ENCODE data around the gene GINS1.

The GINS1 gene

DNA sequence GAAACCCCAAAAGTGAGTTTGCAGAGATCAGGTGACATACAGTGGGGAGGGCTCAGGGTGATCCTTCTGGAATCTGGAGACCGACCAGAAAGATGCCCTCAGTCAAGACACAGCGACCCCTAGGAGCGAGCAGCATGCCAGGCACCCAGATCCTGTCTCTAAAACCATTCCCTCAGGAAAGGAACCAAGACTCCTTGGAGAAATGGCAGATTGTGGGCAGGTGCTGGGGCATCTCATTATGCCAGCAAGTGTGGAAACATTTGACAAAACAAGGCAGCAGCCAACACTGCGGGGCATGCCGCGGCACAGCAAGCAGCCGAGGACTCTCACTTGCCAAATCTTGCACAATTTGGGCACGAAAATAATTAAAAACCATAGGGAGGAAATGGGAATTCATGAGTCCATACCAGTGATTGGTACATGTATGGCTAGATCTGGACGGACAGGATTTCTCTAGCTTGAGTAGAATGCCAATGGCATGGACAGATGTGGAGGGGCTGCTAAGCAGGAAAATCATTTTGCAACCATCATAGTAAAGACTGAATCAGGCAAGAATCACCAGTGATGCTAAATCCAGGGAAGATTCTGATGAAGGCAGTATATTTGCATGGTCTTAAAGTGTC lies 76.9 kb downstream of the GINS1 start:
- Histone ChIP-seq H3K79me2 (ENCODE audit: insufficient read depth, low read depth) (no peaks in the 10 kb centered on the region), H3K36me3 (ENCODE audit: insufficient read depth) (no peaks in the 10 kb centered on the region), H3K27ac (no peak overlapping the region), H3K27me3 (ENCODE audit: insufficient read depth, low read depth) (no peaks in the 10 kb centered on the region), H3K9ac (no peak overlapping the region), H2AFZ (ENCODE audit: low read depth) (no peak overlapping the region), H3K4me1 (ENCODE audit: low read depth, poor library complexity, severe bottlenecking) (no peaks in the 10 kb centered on the region), H3K4me2 (no peak overlapping the region), H3K4me3 (IDR thresholded peaks at IDR 0.05; ENCODE audit: insufficient read depth, low read depth, low read length) (no peak overlapping the region), H4K20me1 (ENCODE audit: insufficient read depth) (no peaks in the 10 kb centered on the region)
- TF ChIP-seq, protein P1, sequence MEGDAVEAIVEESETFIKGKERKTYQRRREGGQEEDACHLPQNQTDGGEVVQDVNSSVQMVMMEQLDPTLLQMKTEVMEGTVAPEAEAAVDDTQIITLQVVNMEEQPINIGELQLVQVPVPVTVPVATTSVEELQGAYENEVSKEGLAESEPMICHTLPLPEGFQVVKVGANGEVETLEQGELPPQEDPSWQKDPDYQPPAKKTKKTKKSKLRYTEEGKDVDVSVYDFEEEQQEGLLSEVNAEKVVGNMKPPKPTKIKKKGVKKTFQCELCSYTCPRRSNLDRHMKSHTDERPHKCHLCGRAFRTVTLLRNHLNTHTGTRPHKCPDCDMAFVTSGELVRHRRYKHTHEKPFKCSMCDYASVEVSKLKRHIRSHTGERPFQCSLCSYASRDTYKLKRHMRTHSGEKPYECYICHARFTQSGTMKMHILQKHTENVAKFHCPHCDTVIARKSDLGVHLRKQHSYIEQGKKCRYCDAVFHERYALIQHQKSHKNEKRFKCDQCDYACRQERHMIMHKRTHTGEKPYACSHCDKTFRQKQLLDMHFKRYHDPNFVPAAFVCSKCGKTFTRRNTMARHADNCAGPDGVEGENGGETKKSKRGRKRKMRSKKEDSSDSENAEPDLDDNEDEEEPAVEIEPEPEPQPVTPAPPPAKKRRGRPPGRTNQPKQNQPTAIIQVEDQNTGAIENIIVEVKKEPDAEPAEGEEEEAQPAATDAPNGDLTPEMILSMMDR (conservative IDR thresholded peaks at IDR 0.05; ENCODE audit: low read depth, low read length) = no peak

DNA sequence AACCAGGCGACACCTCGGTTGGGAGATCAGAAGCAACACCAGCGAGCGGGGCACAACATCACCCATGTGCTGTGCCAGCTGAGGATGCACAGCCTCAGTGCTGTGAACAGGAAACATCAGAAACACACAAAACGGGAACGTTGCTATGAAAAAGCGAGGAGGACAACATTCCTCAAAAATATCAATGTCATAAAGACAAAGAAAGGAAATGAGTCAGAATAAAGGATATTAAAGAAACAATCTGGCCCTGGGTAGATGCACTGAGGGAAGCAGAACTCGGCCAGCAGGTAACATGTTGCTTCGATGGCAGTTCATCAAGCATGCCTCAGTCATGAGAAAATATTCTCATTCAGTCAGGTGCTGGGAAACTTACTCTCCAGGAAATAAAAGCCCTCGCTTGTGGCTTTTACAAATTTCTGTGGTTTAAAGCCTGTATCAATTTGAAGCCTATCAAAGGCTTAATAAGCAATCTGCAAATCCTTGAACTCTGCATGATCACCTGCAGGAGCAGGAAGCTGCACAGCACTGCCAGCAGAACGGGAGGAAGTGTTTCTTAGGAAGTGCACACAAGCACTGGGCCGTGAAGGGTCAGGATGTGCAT lies 77.5 kb downstream of the GINS1 start:
- H4K20me1 ChIP-seq (ENCODE audit: insufficient read depth) = no peaks in the 10 kb centered on the region
- H3K27ac ChIP-seq = no peak overlapping the region
- no peaks in the 10 kb centered on the region for H3K4me1 ChIP-seq (ENCODE audit: low read depth, poor library complexity, severe bottlenecking)
- no peaks in the 10 kb centered on the region for H3K27me3 ChIP-seq (ENCODE audit: insufficient read depth, low read depth)
- H3K36me3 ChIP-seq (ENCODE audit: insufficient read depth) = no peaks in the 10 kb centered on the region
- H3K9ac ChIP-seq = no peak overlapping the region
- H3K4me2 ChIP-seq = no peak overlapping the region
- TF ChIP-seq, protein P1 (conservative IDR thresholded peaks at IDR 0.05; ENCODE audit: low read depth, low read length) = no peak
- H2AFZ ChIP-seq (ENCODE audit: low read depth) = no peak overlapping the region
- H3K79me2 ChIP-seq (ENCODE audit: insufficient read depth, low read depth) = no peaks in the 10 kb centered on the region
- no peak overlapping the region for H3K4me3 ChIP-seq (IDR thresholded peaks at IDR 0.05; ENCODE audit: insufficient read depth, low read depth, low read length)

DNA sequence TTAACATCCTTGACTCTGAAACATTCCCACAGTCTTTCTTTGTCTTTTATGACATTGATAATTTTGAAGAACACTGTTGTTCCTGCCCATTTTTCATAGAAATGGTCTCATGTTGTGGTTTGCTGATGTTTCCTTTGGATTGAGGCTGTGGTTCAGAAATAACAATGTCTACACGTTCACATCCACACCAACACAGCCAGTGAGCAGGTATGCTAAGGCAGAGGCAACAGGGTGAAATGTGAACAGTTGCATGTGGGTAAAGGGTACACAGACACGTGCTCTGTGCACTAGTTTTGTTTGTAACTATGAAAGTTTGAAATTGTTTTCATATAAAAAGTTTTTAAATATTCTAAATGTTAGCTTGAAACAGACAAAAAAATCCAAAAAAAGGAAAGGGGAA lies 78.4 kb downstream of the GINS1 start:
- Histone ChIP-seq H3K79me2 (ENCODE audit: insufficient read depth, low read depth) (no peaks in the 10 kb centered on the region), H3K9ac (no peak overlapping the region), H3K4me2 (no peak overlapping the region), H3K27me3 (ENCODE audit: insufficient read depth, low read depth) (no peaks in the 10 kb centered on the region), H4K20me1 (ENCODE audit: insufficient read depth) (no peaks in the 10 kb centered on the region), H3K4me3 (IDR thresholded peaks at IDR 0.05; ENCODE audit: insufficient read depth, low read depth, low read length) (no peak overlapping the region), H3K4me1 (ENCODE audit: low read depth, poor library complexity, severe bottlenecking) (no peaks in the 10 kb centered on the region), H2AFZ (ENCODE audit: low read depth) (no peak overlapping the region), H3K27ac (no peak overlapping the region), H3K36me3 (ENCODE audit: insufficient read depth) (no peaks in the 10 kb centered on the region)
- TF ChIP-seq, protein P1 (conservative IDR thresholded peaks at IDR 0.05; ENCODE audit: low read depth, low read length) = no peak

DNA sequence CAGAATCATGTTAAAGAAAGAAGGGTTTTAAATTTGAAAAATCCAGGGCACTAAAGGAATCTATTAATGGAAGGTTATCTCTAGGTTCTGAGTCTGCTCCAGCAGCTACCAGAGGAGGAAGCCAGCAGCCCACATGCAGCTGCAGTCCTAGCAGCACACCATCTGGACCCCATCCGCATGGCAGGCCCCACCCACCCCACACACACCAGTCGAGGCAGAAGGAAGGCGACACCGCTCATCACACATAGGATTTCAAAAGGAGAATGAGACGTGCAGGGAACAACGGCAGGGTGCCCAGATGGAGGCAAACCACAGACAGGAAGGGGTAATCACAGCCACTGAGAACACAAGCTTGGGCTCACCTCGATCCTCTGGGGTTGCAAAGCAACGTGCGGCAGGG lies 78.9 kb downstream of the GINS1 start:
- Histone ChIP-seq H3K79me2 (ENCODE audit: insufficient read depth, low read depth) (no peaks in the 10 kb centered on the region), H3K9ac (no peak overlapping the region), H4K20me1 (ENCODE audit: insufficient read depth) (no peaks in the 10 kb centered on the region), H3K27me3 (ENCODE audit: insufficient read depth, low read depth) (no peaks in the 10 kb centered on the region), H3K4me1 (ENCODE audit: low read depth, poor library complexity, severe bottlenecking) (no peaks in the 10 kb centered on the region), H2AFZ (ENCODE audit: low read depth) (no peak overlapping the region), H3K27ac (no peak overlapping the region), H3K4me3 (IDR thresholded peaks at IDR 0.05; ENCODE audit: insufficient read depth, low read depth, low read length) (no peak overlapping the region), H3K4me2 (no peak overlapping the region), H3K36me3 (ENCODE audit: insufficient read depth) (no peaks in the 10 kb centered on the region)
- TF ChIP-seq, protein P1 (conservative IDR thresholded peaks at IDR 0.05; ENCODE audit: low read depth, low read length) = no peak
